HAP-1 (cell line): ENCODE measurements around the gene KCNQ1OT1.

Experiments
- DNase-seq, 2 experiments: peaks; one replicate each; pipeline ENCODE4 v3.0.0-alpha.2; 2016 to 2020; ENCODE audit warnings: low spot score in 2 of 2
- H3K27me3 ChIP-seq: fragments of 250-450 bp; sonication (Bioruptor Pico); 2 replicates; pipeline ENCODE4 v1.5.1; 2020; ENCODE audit warnings: low read depth, mild to moderate bottlenecking, moderate library complexity
- H3K36me3 ChIP-seq: fragments of 250-450 bp; sonication (Bioruptor Pico); replicated peaks from 2 replicates; pipeline ENCODE4 v1.5.1; 2020; ENCODE audit warnings: mild to moderate bottlenecking
- H3K4me1 ChIP-seq: fragments of 250-450 bp; sonication (Bioruptor Pico); 2 replicates; pipeline ENCODE4 v1.5.1; 2020; ENCODE audit warnings: mild to moderate bottlenecking
- H3K4me3 ChIP-seq: fragments of 250-450 bp; sonication (Bioruptor Pico); 2 replicates; pipeline ENCODE4 v1.5.1; 2020; ENCODE audit warnings: mild to moderate bottlenecking, moderate library complexity
- H3K9me3 ChIP-seq: fragments of 250-450 bp; sonication (Bioruptor Pico); 2 replicates; pipeline ENCODE4 v1.5.1; 2020; ENCODE audit warnings: mild to moderate bottlenecking, moderate library complexity
- in situ Hi-C: fragments of 300-500 bp; cut with MboI; formaldehyde crosslinking; loops from 3 replicates; pipeline ENCODE4 v1.14.3; 2020; ENCODE audit warnings: low sequenced_read_pairs, inconsistent platforms, mixed read lengths

KCNQ1OT1 gene

GRCh38 chr11:2719831-2720590, 20.2 kb upstream of the KCNQ1OT1 start:
- Histone ChIP-seq H3K36me3 (no peaks in the 10 kb centered on the region), H3K27me3 (no peaks in the 10 kb centered on the region), H3K4me1 (no peaks in the 10 kb centered on the region), H3K4me3 (no peak overlapping the region), H3K9me3 (no peaks in the 10 kb centered on the region)
- DNase-seq = no peak
- in situ Hi-C loops = no loop called here

- Histone ChIP-seq H3K27me3 (no peaks in the 10 kb centered on the region), H3K9me3 (no peaks in the 10 kb centered on the region), H3K4me3 (no peak overlapping the region), H3K36me3 (no peaks in the 10 kb centered on the region), H3K4me1 (no peaks in the 10 kb centered on the region)
- DNase-seq = no peak
- in situ Hi-C loops = no loop called here
Observed at GRCh38 chr11:2718817-2719438, 19.1 kb upstream of the KCNQ1OT1 start.

GRCh38 chr11:2717561-2718325, 17.9 kb upstream of the KCNQ1OT1 start:
- DNase-seq = no peak
- Histone ChIP-seq H3K9me3 (no peaks in the 10 kb centered on the region), H3K4me1 (no peaks in the 10 kb centered on the region), H3K27me3 (no peaks in the 10 kb centered on the region), H3K36me3 (no peaks in the 10 kb centered on the region), H3K4me3 (no peak overlapping the region)
- in situ Hi-C loops = no loop called here

- Histone ChIP-seq H3K4me3 (no peak overlapping the region), H3K9me3 (no peaks in the 10 kb centered on the region), H3K27me3 (no peaks in the 10 kb centered on the region), H3K36me3 (no peaks in the 10 kb centered on the region), H3K4me1 (no peaks in the 10 kb centered on the region)
- DNase-seq = no peak
- in situ Hi-C loops = no loop called here
Observed at GRCh38 chr11:2716376-2717095, 16.7 kb upstream of the KCNQ1OT1 start.

- Histone ChIP-seq H3K27me3 (no peaks in the 10 kb centered on the region), H3K4me3 (no peak overlapping the region), H3K4me1 (no peaks in the 10 kb centered on the region), H3K36me3 (no peaks in the 10 kb centered on the region), H3K9me3 (0 out of 2 replicates have a peak, but pooled peaks cover 3% of the 10 kb centered on the region)
- no peak for DNase-seq
- in situ Hi-C loops = no loop called here
Observed at GRCh38 chr11:2715716-2716350, 16.0 kb upstream of the KCNQ1OT1 start.

- Histone ChIP-seq H3K27me3 (no peaks in the 10 kb centered on the region), H3K4me1 (no peaks in the 10 kb centered on the region), H3K36me3 (no peaks in the 10 kb centered on the region), H3K9me3 (0 out of 2 replicates have a peak, but pooled peaks cover 4% of the 10 kb centered on the region), H3K4me3 (no peak overlapping the region)
- DNase-seq = no peak
- in situ Hi-C loops = no loop called here
Observed at GRCh38 chr11:2714871-2715270, 15.1 kb upstream of the KCNQ1OT1 start.

- Histone ChIP-seq H3K36me3 (no peaks in the 10 kb centered on the region), H3K4me1 (no peaks in the 10 kb centered on the region), H3K9me3 (0 out of 2 replicates have a peak, but pooled peaks cover 4% of the 10 kb centered on the region), H3K27me3 (no peaks in the 10 kb centered on the region), H3K4me3 (no peak overlapping the region)
- in situ Hi-C loops = no loop called here
- DNase-seq = no peak
Observed at GRCh38 chr11:2714463-2714800, 14.6 kb upstream of the KCNQ1OT1 start.

- 0 out of 2 replicates have a peak, but pooled peaks cover 4% of the 10 kb centered on the region for H3K9me3 ChIP-seq
- H3K27me3 ChIP-seq = no peaks in the 10 kb centered on the region
- no peak for DNase-seq
- in situ Hi-C loops = no loop called here
- H3K4me1 ChIP-seq = no peaks in the 10 kb centered on the region
- no peak overlapping the region for H3K4me3 ChIP-seq
- no peaks in the 10 kb centered on the region for H3K36me3 ChIP-seq
Observed at GRCh38 chr11:2713661-2714462, 14.1 kb upstream of the KCNQ1OT1 start.

GRCh38 chr11:2713094-2713493, 13.3 kb upstream of the KCNQ1OT1 start:
- Histone ChIP-seq H3K4me3 (no peak overlapping the region), H3K27me3 (no peaks in the 10 kb centered on the region), H3K9me3 (0 out of 2 replicates have a peak, but pooled peaks cover 4% of the 10 kb centered on the region), H3K36me3 (no peaks in the 10 kb centered on the region), H3K4me1 (no peaks in the 10 kb centered on the region)
- in situ Hi-C loops = no loop called here
- DNase-seq = no peak

- in situ Hi-C loops = no loop called here
- no peak for DNase-seq
Observed at GRCh38 chr11:2711161-2711560, 11.4 kb upstream of the KCNQ1OT1 start.

GRCh38 chr11:2709429-2709828, 9.6 kb upstream of the KCNQ1OT1 start:
- in situ Hi-C loops = no loop called here
- Histone ChIP-seq H3K4me1 (no peaks in the 10 kb centered on the region), H3K9me3 (0 out of 2 replicates have a peak, but pooled peaks cover 4% of the 10 kb centered on the region), H3K4me3 (no peak overlapping the region), H3K27me3 (no peaks in the 10 kb centered on the region), H3K36me3 (no peaks in the 10 kb centered on the region)
- DNase-seq = no peak

More at GRCh38 chr11:2711161-2711560, 11.4 kb upstream of the KCNQ1OT1 start:
- Histone ChIP-seq H3K4me1 (no peaks in the 10 kb centered on the region), H3K27me3 (no peaks in the 10 kb centered on the region), H3K4me3 (no peak overlapping the region), H3K9me3 (0 out of 2 replicates have a peak, but pooled peaks cover 4% of the 10 kb centered on the region), H3K36me3 (no peaks in the 10 kb centered on the region)

- H3K4me1 ChIP-seq = no peaks in the 10 kb centered on the region
- in situ Hi-C loops = no loop called here
- no peak overlapping the region for H3K4me3 ChIP-seq
- H3K36me3 ChIP-seq = no peaks in the 10 kb centered on the region
- H3K9me3 ChIP-seq = 0 out of 2 replicates have a peak, but pooled peaks cover 4% of the 10 kb centered on the region
- H3K27me3 ChIP-seq = no peaks in the 10 kb centered on the region
- no peak for DNase-seq
Observed at GRCh38 chr11:2708757-2709281, 9.0 kb upstream of the KCNQ1OT1 start.
